GM21367 (cell line): ENCODE data around the gene OR10A3.

Experiments
- ATAC-seq: cut with Tn5 transposase; IDR thresholded peaks from one replicate; pipeline ENCODE4 v1.9.1; 2021; ENCODE audit not compliant: unreplicated experiment

OR10A3 gene

DNA sequence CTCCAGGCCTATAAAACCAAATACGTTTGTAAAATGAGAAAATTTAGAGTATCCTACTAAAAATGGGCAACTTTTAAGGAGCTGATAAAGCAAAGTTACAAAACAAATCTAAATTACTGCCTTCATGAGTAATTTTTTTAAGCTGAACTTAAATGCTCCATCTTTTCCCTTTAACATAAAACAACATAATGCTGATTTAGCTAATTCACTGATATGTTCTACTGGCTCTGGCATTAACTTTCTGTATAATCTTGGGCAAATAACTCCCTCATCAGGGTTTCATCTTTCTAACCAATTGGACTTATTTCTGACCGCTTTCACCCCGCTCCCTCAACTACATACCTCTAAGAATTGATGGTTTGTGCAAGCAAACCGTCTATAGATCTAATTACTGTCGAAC lies 362 bp downstream of the OR10A3 start:
- no peak for ATAC-seq

DNA sequence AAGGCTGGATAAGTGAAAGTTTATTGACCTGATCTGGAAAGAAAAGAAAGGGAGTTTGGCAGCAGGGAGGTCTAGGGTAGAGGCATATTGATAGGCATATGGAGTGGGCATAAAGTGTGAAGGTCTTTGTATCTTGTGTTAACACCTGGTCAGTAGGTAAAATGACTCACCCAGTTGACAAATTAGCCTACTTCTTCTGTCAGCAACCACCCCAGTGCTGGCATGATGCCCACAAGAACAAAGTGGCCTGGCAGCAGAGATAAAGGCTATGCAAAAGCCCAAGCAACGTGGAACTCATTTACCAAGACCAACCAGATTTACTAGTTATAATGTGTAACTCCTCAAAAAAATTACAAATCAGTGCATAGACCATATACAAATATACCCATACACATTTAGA lies 4.9 kb downstream of the OR10A3 start:
- no peak for ATAC-seq

DNA sequence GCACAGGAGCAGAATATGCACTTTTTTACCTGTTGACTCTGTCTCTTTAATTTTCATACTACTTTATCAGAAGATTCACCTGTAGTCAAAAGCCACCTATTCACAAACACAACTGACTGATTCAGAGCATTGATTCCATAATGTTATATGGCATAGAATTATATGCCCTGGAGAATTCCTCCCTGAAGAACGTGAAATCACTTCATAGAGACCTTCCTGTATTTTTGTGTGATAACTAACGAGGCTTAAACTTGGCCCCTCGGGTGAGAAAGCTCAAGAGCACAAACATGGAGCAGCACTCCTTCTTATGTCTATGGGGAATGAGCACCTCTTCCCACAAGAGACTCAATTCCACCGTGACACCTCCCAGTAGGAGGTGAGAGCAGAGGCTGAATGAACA lies 10.3 kb downstream of the OR10A3 start, which contains the start of gene OR10A6:
Gene OR10A6 (minus strand): TSS at position 101 of the 400 bp plus-strand sequence. CDS start 2,606 bp downstream, outside the sequence.
- ATAC-seq, result no peak

DNA sequence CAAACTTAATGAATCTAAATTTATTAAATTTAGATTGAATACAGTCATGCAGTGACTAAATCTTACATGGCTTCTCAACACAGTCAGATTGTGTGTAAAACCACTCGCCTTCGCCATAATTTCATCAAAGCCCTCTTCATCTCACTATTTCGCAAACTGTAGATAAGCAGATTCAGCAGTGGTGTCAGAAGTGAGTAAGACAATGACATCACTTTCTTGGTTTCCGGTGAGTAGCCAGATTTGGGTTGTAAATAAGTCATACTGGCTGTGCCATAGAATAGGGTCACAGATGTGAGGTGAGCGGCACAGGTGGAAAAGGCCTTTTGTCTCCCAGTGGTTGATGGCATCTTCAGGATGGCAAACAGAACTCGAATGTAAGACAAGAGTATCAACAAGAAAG lies 13.9 kb downstream of the OR10A3 start:
- no peak for ATAC-seq

DNA sequence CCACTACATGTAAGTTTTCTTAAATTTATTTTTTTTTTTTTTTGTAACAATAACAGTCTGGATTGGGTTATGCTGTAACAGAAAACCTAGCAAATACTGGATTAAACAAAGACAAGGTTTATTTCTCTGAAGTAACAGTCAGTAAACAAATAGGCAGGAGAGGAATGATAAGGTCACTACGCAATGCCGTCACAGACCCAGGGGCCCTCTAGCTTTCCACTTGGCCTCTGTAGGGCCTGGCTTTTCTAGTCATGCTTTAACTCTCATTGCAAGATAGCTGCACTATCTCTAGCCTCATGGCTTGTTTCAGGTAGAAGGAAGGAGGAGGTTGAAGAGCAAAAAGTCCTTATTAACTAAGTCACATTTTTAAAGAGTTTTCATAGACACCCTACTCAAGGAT lies 17.0 kb downstream of the OR10A3 start:
- no peak for ATAC-seq

DNA sequence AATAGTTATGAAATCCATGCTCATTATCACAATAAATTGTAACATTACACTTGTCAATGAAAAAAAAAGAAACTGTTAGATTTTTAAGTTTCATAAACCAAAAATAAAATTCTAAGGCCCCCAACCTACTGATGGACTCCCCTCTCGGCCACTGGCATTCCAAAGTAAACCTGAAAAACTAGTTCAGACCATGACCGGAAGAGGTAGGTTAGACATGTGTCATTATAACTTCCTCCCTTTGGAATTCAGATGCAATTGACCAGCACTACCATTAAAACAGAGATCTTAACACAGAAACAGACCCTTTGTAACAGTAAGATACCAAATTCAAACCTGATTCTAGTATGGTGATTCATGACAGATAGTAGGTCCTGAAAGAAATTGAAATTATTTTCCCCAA lies 23.4 kb downstream of the OR10A3 start:
- ATAC-seq, result no peak

DNA sequence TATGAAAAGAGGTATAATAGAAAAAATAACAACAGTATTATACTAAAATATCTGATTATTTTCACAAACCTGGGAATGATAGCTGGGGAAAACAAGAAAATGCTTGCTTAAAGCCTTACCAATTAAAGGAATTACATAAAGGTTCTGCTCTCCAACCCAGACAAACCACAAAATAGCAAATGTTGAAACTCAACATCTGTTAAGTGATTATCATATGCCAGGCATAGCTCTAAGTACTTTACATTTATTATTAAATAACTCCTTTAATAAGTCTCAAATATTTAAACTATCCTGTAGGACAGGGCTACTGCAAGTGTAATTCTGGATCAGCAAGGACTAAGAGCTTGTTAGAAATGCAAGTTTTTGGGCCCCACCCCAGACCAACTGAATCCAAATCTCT lies 30.5 kb downstream of the OR10A3 start:
- ATAC-seq, result no peak

DNA sequence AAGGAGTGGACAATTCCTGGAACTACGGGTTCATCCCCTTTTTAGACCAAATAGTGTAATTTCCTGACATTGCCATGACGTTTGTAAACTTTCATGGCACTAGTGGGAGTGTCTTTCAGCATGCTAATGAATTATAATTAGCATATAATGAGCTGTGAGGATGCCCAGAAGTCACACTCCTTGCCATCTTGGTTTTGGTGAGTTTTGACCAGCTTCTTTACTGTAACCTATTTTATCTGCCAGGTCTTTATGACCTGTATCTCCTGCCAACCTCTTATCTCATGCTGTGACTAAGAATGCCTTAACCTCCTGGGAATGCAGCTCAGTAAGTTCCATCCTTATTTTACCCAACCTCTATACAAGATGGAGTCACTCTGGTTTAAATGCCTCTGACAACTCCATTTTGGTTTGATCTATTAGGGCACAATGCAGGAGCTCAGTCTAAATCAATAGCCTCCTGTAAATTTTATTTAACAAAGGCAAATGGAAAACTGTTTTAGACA lies 31.2 kb downstream of the OR10A3 start:
- no peak for ATAC-seq

DNA sequence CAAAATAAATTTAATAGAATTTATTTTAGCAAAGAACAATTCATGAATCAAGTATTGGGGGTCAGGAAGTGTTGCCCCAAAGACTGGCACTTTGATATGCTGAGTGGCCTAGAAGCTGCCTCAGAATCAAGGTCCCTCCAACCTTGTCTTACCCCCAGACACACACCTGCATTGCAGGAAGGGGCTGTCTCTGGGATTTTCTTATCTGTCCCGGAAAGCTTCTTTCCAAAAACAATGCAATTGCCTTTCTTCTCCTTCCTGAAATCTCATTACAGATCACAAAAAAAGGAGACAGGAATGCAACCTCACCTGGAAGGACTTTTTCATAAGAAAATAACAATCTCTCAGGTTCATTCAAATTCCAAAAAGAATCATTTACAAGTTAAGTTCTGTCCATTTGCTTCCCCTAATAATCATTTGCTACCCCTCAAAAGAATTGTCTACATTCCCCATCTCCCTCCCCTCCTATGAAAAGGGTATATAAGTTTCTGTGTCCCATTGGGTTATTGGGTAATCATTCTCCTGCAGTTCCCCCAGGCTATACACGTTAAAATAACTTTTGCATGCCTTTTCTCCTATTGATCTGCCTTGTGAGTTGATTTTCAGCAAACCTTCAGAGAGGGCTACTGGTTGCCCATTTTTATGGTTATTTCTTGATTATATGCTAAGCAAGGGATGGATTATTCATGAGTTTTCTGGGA lies 31.8 kb downstream of the OR10A3 start:
- ATAC-seq, result no peak

DNA sequence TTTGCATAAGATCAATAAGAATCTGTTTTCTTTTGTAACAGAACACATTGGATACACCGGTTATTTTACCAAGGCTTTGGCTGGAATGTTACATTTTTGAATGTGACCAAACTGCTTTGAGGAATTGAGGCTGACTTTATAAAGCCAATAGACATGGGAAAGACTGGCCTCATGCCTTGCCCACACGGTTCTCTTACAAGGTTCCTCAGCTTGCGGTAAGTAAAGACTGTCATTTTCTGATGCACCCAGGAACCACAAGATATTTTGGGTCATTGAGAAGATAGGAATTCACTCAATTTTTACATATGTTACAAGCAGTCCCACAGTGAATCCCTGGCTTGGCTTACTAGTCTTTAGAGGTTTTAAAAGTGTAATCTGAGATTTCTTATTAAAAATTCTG lies 34.4 kb downstream of the OR10A3 start:
- ATAC-seq, result no peak

DNA sequence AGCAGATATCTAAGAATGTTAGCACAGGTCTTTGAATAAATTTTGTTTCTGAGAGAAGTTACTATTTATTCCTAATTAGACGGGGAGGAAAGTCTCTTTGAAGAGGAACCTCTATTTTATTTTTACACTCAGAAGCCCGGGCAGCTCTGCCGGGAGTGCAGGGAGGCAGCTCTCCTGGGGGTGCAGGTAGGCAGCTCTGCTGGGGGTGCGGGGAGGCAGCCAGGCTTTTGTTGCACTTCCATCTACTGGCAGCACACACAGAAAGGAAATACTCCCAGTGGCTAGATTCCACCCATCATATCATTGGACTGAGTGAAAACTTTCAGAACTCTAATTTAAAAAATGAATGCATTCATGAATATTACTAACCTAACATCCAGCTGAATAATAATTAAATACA lies 35.0 kb downstream of the OR10A3 start:
- no peak for ATAC-seq

DNA sequence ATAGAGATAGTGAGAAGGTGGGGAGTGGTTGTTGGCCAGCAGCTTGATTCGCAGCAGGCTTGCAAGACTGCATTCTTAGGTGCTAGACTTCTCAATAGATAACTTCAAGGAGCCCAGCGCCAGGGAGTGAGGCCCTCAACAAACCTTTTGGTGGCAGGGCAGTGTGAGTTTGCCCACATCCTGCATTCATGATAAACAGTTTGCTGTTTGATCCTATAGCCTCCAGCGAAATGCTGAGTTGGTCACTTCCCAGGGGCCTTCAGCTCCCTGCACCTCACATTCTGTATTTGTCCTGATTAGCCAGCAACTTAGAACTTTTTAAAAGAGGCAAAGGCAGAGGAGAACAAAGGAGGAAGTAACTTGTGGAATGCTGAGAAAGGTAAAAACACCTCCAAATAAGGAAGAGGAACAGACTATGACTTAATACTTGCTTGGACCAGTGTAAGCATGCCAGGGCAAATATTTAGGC lies 35.5 kb downstream of the OR10A3 start:
- ATAC-seq, result no peak

DNA sequence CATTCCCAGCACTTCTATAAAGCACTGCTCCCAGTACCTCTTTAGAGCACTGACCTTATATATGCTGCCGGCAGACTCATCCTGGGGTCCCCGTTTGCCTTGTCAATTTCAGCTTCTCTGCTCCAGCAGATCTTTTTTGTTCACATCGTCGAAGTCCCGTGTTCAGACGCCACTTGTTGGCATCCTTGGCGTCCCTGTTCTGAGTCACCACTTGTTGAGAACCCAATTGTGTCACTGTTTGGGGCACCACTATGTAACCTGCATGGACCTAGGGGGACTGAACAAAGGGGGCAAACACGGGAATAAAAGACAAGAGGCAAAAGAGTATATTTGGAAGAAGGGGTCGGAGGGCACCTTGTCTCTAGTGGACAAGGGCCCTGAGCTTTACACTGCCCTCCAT lies 36.0 kb downstream of the OR10A3 start:
- no peak for ATAC-seq

DNA sequence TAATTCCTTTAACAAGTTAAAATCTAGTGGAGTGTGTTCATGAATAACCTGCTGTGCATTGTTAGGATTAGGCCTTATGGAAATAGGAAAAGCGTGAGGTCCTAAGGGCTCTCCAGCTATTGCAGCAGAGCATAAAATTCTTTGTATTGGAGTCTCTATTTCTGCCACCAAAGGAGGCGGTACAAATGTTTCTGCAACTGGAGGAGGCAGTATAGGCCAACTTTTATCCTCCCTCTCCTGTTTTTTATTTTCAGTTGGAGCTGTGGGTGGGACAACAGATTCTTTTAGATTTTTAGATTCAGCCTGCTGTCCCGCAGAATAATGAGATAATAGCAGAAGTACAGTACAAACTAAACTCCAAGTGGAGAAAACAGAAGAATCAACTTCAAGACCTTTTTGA lies 36.6 kb downstream of the OR10A3 start:
- ATAC-seq, result no peak

DNA sequence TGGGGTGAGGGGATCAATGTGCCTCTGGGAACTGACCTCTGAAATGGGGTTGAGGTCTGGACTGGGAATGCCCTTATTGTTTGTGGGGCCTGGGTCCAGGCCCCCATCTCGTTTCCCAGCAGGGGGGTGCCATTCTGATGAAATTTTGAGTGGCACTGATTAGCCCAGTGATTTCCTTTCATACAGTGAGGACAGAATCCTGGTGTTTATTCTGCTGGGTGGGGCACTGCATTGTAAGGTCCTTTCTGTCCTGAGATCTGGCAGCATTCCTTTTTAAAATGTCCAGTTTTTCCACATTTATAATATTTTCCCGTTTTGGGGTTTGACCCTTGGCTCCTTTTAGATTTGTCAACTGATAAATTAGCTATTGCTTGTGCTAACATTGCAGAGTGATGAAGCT lies 37.6 kb downstream of the OR10A3 start:
- no peak for ATAC-seq

DNA sequence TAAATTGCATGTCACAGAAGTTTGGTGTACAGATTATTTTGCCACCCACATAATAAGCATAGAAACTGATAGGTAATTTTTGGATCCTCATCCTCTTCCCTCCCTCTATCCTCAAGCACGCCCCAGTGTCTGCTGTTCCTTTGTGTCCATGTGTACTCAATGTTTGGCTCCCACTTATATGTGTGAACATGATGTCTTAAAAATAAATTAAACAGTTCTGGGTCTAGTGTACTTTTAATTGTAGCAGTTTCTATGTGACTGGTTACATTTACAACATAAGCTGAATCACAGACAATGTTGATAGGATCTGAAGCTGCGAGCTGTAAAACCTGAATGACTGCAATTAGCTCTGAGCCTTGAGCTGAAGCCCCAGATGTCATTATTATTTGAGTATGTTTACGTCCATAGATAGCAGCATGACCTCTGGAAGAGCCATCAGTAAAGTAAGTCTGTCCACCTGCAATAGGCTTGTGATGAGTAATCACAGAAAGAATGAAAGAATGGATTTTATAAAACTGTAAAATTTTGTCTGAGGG lies 40.1 kb downstream of the OR10A3 start:
- ATAC-seq, result no peak

DNA sequence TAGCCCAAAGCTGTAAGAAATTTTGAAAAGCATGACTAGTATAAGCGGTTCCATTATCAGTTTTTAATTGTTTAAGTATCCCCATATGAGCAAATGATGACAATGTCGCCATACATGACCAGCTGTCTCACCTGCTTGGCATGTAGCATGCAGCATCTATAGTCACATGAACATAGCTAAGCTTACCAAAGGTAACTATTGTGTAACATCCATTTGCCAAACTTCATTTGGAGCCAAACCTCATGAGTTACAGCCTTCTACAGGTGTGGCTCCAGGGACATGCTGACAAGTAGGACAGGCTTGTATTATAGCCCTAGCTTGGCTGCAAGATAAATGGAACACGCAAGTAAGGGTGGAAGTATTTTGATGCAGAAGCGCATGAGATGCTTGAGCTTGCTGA lies 40.8 kb downstream of the OR10A3 start:
- no peak for ATAC-seq

DNA sequence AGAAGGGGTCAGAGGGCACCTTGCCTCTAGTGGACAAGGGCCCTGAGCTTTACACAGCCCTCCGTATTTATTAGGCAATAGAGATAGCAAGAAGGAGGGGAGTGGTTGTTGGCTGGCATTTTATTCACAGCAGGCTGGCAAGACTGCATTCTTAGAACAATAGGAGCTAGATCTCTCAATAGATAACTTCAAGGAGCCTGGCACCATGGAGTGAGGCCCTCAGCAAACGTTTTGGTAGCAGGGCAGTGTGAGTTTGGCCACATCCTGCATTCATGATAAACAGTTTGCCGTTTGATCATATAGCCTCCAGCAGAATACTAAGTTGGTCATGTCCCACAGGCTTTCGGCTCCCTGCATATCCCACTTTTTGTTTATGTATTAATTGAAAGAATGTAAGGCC lies 42.1 kb downstream of the OR10A3 start:
- no peak for ATAC-seq

DNA sequence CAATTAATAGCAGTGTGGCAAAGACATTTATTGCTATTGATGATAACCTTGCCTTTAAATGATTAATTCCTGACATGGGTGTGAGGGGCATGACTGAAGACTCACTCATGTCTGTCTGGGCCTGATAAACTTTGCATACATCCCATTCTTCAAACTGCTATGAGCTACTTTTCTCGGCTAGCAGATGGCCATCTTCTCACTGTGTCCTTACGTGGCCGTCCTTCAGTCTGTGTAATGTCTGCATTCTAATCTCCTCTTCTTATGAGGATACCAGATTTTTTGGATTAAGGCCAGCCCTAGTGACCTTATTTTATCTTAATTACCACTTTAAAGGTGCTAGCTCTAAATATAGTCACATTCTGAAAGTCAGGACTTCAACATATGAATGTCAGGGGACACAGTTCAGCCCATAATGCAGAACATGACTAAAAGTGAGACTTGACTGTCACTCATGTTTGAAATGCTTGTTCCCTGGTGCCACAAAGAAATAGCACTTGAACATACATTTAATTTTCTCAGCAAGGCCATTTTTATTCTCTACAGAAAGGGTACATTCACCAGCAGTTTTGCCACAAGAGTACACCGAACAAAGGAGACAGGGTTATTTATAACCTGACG lies 42.7 kb downstream of the OR10A3 start:
- ATAC-seq, result no peak

DNA sequence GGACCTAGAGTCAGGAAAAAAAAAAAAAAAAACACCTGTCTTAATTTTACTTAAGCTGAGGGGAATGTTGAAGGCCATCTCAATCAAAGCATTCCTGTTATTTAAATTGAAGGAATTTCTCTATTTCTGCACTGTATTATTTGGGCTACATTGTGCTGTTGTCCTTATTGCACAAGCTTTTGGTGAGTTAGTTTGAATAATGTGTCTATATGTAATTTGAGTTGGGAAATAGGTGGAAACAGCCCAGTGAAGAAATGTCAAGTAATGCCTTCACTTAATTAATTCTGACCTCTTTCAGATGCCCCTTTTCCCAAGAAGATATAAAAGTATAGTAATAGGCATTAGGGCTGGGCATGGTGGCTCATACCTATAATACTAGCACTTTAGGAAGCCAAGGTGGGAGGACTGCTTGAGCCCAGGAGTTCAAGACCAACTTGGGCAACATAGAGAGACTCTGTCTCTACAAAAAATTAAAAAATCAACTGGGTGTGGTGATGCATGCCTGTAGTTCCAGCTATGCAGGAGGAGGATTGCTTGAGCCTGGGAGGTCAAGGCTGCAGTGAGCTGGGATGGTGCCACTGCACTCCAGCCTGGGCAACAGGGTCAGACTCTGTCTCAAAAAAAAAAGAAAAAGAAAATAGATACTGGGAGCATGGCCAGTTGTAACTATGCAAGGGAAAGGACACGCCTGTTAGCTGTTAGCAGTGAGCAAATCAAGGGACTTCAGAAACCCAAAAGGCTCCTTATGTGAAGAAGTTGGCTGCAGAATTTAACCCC lies 45.3 kb downstream of the OR10A3 start:
- no peak for ATAC-seq

DNA sequence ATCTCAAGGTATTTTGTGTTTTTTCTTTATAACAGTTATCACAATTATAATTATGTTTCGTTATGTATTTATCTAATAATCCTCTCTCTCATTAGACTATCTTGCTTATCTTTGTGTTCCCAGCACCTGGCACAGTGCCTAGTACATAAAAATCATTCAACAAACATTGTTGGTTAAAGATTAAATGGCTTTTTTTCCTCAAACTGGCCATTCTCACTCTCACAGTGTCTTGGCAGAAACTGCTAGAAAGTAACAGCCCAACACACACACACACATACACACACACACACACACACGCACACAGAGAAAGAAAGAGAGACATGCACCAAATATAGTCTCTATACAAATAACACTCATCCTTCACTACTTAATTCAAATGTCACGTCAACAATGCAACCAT lies 47.3 kb downstream of the OR10A3 start:
- no peak for ATAC-seq

DNA sequence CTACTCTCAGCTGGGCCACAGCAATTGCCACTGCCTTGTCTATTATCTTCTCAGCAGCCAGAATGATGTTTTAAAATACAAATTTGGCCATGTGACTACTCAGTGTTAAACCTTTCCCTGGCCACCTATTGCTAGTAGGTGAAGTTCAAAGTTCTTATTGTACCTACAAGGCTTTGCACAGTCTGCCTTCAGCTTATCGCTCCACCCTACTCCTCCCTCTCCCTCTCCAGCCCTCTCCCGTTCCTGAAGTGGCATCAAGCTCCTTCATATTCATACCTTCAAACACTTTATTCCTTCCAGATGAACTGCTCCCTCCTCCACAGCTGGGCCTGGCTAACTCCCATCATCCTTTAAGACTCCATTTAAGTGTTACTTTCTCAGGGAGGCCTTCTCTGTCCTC lies 47.7 kb downstream of the OR10A3 start:
- no peak for ATAC-seq
